GM20431 (cell line): ENCODE data around the gene ARHGEF39.

Experiments used
- in situ Hi-C: fragments of 300-500 bp; cut with MseI, MboI; formaldehyde crosslinking; loops from one replicate; pipeline ENCODE4 v1.15.0; 2020; ENCODE audit warnings: low sequenced_read_pairs; ENCODE audit not compliant: unreplicated experiment

Gene ARHGEF39

DNA sequence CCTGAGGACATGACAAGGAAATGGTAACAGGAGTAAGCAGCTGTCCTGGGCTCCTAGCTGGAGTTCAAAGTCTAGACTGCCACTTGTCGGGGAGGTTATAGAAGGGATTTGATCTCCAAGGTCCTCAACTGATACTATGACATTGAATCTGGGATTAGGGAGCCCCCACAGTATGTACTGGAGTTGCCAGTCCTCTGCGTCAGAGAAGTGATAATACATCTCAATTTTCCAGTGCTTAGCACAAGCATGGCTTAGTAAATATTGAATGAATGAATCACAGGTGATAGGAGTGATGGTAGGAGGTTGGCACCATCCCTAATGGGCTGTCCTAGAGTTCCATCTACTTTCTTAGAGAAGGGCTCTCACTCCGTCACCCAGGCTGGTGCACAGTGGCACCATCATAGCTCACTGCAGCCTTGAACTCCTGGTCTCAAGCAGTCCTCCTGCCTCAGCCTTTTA lies 31.0 kb upstream of the ARHGEF39 start:
- in situ Hi-C loops, result no loop called here

DNA sequence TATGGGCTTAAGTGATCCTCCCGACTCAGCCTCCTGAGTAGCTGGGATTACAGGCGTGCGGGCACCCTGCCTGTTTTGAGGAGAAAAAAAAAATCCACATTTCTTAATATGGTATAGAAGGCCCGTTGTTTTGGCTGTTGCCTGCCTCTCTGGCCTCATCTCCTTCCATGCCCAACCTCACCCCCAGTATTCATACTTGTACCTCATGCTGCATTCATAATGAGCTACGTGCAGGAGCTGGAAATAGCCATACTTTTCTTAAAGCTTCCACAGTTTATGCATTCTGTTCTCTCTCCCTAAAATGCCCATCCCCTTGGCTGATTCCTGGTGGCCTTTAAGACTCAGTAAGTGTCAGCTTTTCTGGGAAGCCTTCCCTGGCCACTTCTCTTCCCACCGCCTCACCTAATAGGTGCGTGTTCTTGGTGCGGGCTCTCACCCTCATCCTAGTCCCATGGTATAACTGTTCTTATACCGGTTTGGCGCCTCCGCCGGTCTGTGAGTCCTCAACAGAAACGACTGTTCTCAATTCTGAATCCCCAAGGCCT lies 26.8 kb upstream of the ARHGEF39 start:
- in situ Hi-C loops, result no loop called here

DNA sequence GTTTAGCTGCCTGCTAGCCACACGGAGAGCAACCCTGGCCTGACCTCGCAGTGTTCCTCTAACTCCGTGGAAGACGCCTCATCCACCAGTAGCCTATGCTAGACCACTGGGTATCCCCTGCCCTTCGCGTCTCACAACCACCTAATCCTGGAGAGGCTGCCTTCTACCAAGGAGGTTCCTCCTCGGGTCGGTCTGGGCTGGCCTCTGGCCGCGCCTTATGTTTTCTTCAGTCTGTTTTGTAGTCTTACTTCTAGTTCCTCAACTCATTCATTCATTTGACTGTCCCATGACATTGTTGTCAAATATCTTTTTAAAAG lies 26.3 kb upstream of the ARHGEF39 start:
- in situ Hi-C loops, result no loop called here

GRCh38 chr9:35690614-35691333 lies 25.8 kb upstream of the ARHGEF39 start:
- in situ Hi-C loops, result no loop called here

- in situ Hi-C loops, result no loop called here
These were observed 25.3 kb upstream of the ARHGEF39 start for GRCh38 chr9:35690294-35690613.

GRCh38 chr9:35689542-35690293 lies 24.7 kb upstream of the ARHGEF39 start, which contains the start of gene TPM2:
TPM2 (minus strand) TSS chr9:35689925; CDS start chr9:35689817, 108 bp downstream.
- in situ Hi-C loops, result no loop called here

DNA sequence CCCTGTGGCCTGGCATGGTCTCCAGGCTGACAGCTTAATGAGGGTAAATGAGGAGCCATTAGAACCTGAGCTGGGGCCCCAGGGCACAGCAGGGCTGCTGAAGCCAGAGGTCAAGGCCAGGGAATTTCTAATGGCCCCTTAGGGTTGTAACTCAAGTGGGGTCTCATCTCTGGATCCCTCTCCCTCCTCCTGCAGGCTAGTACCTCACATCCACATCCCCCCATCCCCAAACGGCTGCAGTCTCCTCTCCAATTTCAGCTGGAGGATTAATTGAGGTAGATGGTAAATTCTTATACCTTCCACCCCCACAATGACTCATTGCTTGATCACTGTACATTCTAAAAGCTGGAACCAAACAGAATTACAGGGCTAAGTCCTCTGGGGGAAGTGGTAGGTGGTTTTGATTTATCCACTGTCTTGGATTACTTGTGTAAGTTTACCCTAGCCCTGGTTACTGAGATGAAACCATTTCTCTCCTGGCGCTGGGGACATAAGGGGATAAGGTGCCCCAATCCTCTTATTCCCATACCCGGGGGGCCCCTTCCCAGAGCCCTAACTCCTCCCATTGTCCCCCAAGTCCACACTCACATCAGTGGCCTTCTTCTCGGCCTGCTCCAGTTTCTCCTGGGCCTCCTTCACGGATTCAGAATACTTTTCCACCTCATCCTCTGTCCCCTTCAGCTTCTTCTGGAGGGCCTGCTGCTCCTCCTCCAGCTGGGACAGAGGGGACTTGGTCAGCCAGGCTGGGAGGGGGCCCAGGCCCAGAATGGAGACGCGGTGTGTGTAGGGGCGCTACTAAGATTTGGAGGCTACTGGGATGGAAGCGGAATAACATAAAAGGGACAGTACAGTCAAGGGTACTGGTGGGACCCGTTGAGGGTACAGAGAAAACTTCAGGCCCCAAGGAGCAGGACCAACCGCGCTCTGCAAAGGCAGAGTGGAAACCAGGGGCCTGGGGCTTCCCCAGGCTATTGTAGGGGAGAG lies 23.9 kb upstream of the ARHGEF39 start:
- in situ Hi-C loops, result no loop called here

DNA sequence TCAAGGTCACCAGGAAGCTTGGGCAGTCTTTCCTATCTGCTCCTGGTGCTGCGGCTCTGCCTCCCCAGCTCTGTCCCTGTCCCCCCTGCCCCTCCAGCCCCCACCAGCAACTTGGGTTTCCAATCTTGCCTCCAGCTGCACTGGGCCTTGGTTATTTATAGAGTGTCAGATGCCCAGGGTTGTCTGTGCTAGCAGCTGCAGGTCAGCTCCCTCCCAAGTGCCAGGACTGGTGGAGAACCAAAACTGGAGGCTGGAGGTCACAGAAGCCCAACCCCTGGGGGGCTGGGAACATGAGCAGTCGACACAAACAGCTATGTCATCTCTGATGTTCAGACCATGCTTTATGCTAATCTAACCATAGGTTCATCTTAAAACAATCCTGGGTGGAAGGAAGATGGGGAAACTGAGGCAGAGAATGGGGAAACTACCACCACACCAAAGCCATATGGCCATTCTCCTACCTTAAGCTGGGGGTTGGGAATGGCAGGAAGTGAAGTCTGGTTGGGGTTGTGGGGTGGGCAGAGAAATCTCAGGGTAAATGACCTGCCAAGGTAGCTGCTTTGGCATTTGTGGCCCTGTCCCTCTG lies 23.1 kb upstream of the ARHGEF39 start:
- in situ Hi-C loops, result no loop called here

GRCh38 chr9:35687306-35687705 lies 22.3 kb upstream of the ARHGEF39 start:
- in situ Hi-C loops, result no loop called here

DNA sequence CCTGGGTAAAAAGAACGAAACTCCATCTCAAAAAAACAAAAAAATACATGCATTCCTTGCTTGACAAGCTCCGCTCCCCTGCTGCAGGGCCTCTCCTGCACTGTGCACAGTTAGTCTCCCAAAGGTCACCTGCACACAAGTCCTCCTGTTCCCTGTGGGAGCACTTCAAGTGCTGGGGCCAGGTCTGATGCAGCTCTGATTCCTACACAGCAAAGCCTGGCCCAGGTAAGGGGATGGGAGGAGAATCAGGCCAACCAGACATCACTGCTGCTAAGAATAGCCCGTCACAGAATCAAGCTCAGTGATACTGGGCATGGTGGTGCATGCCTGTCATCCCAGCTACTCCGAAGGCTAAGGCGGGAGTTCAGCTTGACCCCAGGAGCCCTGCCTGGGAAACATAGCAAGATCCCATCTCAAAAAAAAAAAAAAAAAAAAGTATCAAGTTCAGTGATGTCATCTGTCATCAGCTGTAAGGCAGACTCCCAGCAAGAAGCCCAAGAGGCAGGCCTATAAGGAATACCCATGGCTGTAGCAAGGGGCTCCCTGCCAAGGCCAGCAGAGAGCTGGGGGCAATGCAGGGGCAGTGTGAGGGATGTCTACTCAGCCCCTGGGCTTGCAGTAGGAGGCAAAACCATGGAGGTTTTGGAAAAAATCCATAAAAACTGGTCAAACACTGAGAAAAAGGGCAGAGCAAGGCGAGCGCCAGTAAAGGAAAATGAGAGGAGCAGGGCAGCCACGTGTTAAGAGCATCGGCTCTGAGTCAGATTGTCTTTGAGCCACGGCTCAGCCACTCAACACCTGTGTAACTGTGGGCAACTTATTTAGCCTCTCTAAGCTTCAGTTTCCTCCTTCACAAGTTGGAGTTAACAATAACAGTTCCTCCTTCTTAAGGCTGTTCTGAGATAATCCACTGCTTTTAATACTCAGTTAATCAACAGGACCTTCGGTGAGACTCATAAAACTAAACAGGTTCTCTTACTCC lies 21.5 kb upstream of the ARHGEF39 start:
- in situ Hi-C loops, result no loop called here

- in situ Hi-C loops, result no loop called here
These were observed 20.5 kb upstream of the ARHGEF39 start for GRCh38 chr9:35685506-35685905.

DNA sequence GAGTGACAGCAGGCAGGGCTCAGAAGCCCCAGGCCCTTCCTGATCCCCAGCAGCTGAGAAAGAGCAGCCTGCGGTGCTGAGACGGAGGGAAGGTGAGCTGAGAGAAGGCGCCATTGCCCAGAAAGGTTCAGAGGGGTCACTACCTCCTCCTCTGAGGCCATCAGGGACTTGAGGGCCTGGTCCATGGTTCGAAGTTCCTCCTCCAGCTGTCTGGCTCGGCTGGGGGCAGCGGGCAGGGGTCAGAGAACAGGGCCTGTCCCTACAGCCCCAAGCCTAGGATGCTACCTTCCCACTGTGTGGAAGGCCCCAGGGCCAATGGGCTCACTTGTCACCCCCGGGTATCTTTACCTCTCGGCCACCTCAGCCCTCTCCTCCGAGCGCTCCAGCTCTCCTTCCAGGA lies 19.9 kb upstream of the ARHGEF39 start:
- in situ Hi-C loops, result no loop called here

DNA sequence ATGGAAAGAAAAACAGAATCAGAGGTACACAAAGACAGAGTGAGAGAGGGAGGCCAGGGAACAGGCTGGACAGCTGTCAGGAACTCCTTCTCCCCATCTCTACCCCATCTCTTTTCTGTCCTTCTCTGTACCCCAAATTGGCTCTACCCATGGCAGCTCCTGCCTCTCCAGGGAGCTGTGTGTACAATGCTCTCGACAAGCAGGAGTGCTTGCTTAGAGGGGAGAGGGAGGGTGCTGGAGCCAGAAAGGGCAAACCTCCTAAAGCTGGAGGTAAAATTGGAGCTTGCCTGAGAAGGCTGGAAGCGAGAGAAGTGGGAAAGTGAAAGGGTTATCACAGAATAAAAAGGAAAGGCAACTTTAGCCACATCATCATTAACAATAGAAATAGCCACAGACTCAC lies 18.3 kb upstream of the ARHGEF39 start:
- in situ Hi-C loops, result no loop called here

- in situ Hi-C loops, result no loop called here
These were observed 17.7 kb upstream of the ARHGEF39 start for GRCh38 chr9:35682520-35683315.

- in situ Hi-C loops, result no loop called here
These were observed 17.1 kb upstream of the ARHGEF39 start for GRCh38 chr9:35682051-35682450.

- in situ Hi-C loops, result no loop called here
These were observed 16.5 kb upstream of the ARHGEF39 start for GRCh38 chr9:35681341-35682002.

DNA sequence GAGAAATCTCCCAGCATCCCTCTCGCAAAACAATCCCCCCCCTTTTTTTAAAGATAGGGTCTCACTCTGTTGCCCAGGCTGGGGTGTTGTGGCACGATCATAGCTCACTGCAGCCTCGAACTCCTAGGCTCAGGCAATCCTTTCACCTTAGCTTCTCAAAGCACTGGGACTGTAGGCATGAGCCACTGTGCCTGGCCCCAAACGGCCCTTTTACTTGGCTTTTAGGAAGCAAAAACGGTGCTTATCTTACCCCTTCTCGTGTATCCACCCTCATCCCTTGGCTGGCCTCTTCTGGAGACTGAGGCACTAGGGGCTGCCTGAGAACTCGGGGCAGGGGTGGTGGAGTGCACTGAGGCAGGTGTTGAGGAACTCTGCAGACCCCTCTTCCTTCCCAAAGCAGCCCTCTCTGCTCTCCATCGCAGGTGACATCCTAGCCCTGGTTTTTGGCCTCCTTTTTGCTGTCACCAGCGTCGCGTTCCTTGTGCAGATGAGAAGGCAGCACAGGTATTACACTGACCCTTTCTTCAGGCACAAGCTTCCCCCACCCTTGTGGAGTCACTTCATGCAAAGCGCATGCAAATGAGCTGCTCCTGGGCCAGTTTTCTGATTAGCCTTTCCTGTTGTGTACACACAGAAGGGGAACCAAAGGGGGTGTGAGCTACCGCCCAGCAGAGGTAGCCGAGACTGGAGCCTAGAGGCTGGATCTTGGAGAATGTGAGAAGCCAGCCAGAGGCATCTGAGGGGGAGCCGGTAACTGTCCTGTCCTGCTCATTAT lies 15.5 kb upstream of the ARHGEF39 start:
- in situ Hi-C loops, result no loop called here
